Cardiac muscle cell (in vitro differentiated cells and primary cell): ENCODE measurements around the gene SPX. TPM values are rescaled to one million over a fixed set of nuclear protein-coding genes. Genes with fewer than 3 reads are reported as not detected.

Experiments used
- DNase-seq, 2 donors: peaks; one replicate each; pipeline versions ENCODE4 v3.0.0 to v3.0.0-alpha.2; 2010 to 2017; ENCODE audit warnings: low read depth in 1 of 2, low spot score in 1 of 2
- H3K27ac ChIP-seq: fragments of 200-600 bp; sonication (generic); 2 replicates; pipeline ENCODE4 v1.5.1; 2016
- H3K27me3 ChIP-seq: fragments of 200-600 bp; sonication (generic); 2 replicates; pipeline ENCODE4 v1.6.0; 2016; ENCODE audit warnings: control low read depth
- H3K36me3 ChIP-seq: fragments of 200-600 bp; sonication (generic); 2 replicates; pipeline ENCODE4 v1.5.1; 2016; ENCODE audit warnings: control low read depth
- H3K4me1 ChIP-seq: fragments of 200-600 bp; sonication (generic); 2 replicates; pipeline ENCODE4 v1.8.1; 2017; ENCODE audit warnings: low read depth, mild to moderate bottlenecking, mixed run types
- H3K4me3 ChIP-seq: fragments of 200-600 bp; sonication (generic); 2 replicates; pipeline ENCODE4 v1.5.1; 2016; ENCODE audit warnings: mild to moderate bottlenecking
- H3K9me3 ChIP-seq: fragments of 200-600 bp; sonication (generic); 2 replicates; pipeline ENCODE4 v1.5.1; 2017; ENCODE audit warnings: low read depth, mild to moderate bottlenecking, control low read depth
- CTCF ChIP-seq: IDR thresholded peaks from 2 replicates; pipeline ENCODE4 v1.5.1; 2012; ENCODE audit warnings: low read depth, mild to moderate bottlenecking, low read length
- polyA plus RNA-seq: library from polyadenylated mRNA; unstranded; fragments of >200 nt; fragmentation: Nextera tagmentation; extraction: Ambion mirVana; gene quantifications from 2 replicates; pipeline ENCODE4 v1.2.1, GENCODE V29; 2016
- total RNA-seq: library from RNA; depleted of rRNA; stranded (reverse); fragments of >200 nt; gene quantifications from 2 replicates; pipeline ENCODE4 v1.2.3, GENCODE V29; 2016

Gene SPX
- total and polyA plus RNA-seq, 2 experiments from 2014 or later: 2.4 to 3.0 TPM

- Histone ChIP-seq H3K4me3 (no peak overlapping the region), H3K27me3 (no peaks in the 10 kb centered on the region), H3K27ac (peak overlapping the region; percentile 58), H3K9me3 (no peaks in the 10 kb centered on the region), H3K36me3 (no peaks in the 10 kb centered on the region), H3K4me1 (peaks cover 16% of the 10 kb centered on the region)
- no peak for TF ChIP-seq CTCF
- no peak for DNase-seq
Measured at GRCh38 chr12:21499765-21500164, 26.3 kb upstream of the SPX start.

GRCh38 chr12:21500786-21501257 is 25.3 kb upstream of the SPX start:
- DNase-seq: no peak
- H3K4me1 ChIP-seq: peaks cover 16% of the 10 kb centered on the region
- H3K9me3 ChIP-seq: no peaks in the 10 kb centered on the region
- no peaks in the 10 kb centered on the region for H3K27me3 ChIP-seq
- no peak for TF ChIP-seq CTCF
- no peaks in the 10 kb centered on the region for H3K36me3 ChIP-seq
- H3K4me3 ChIP-seq: peak overlapping the region; percentile 82
- H3K27ac ChIP-seq: peak overlapping the region; percentile 58

- peak; percentile 97 to 99 for DNase-seq
- H3K27ac ChIP-seq: peak within 1 kb of the TSS; percentile 86
- no peaks in the 10 kb centered on the region for H3K9me3 ChIP-seq
- no peaks in the 10 kb centered on the region for H3K36me3 ChIP-seq
- H3K4me3 ChIP-seq: peak within 1 kb of the TSS; percentile 82
- TF ChIP-seq CTCF: no peak
- peaks cover 16% of the 10 kb centered on the region for H3K4me1 ChIP-seq
- no peaks in the 10 kb centered on the region for H3K27me3 ChIP-seq
Measured at GRCh38 chr12:21501258-21502163, 24.6 kb upstream of the SPX start, which contains the start of the genes GOLT1B and RECQL. Gene GOLT1B (plus strand): TSS chr12:21501789. CDS start chr12:21501924, 135 bp downstream. Gene RECQL (minus strand): TSS chr12:21501635. CDS start chr12:21499570, 2,065 bp downstream.

- peak overlapping the region; percentile 86 for H3K27ac ChIP-seq
- DNase-seq: peak; percentile 38 to 65
- TF ChIP-seq CTCF: no peak
Measured at GRCh38 chr12:21502164-21502496, 24.0 kb upstream of the SPX start.

GRCh38 chr12:21502872-21503271 is 23.2 kb upstream of the SPX start:
- TF ChIP-seq CTCF: no peak
- peak overlapping the region; percentile 86 for H3K27ac ChIP-seq
- H3K9me3 ChIP-seq: no peaks in the 10 kb centered on the region
- no peaks in the 10 kb centered on the region for H3K36me3 ChIP-seq
- no peak for DNase-seq
- H3K4me1 ChIP-seq: peaks cover 16% of the 10 kb centered on the region
- peak overlapping the region; percentile 82 for H3K4me3 ChIP-seq
- H3K27me3 ChIP-seq: no peaks in the 10 kb centered on the region

More at GRCh38 chr12:21502164-21502496, 24.0 kb upstream of the SPX start:
- Histone ChIP-seq H3K4me1 (peaks cover 16% of the 10 kb centered on the region), H3K4me3 (peak overlapping the region; percentile 82), H3K36me3 (no peaks in the 10 kb centered on the region), H3K27me3 (no peaks in the 10 kb centered on the region), H3K9me3 (no peaks in the 10 kb centered on the region)
